Measurements from ENCODE around the gene PSMA4.

GRCh38 chr15:78552597-78552996 lies 12.4 kb downstream of the PSMA4 start:
- no peak for TF ChIP-seq CTCF (conservative IDR thresholded peaks at IDR 0.05 in 1 of 2, IDR thresholded peaks at IDR 0.05 in 1 of 2; ENCODE audit: extremely low read depth in 1 of 2, insufficient read depth in 1 of 2, low read depth in 1 of 2, low read length in 2 of 2)
- no peak for TF ChIP-seq EZH2 (IDR thresholded peaks at IDR 0.05; ENCODE audit: borderline replicate concordance, low read length)

All from mammary epithelial cell (primary cell).